Measurements from ENCODE around the gene ALK.

Gene ALK

GRCh38 chr2:29921560-29921915 lies at the start of gene ALK:
Gene ALK, minus strand, starts transcription at chr2:29921586. Its CDS starts 927 bp downstream, at chr2:29920659.
- TF ChIP-seq KLF9 (tag by site-specific recombination; IDR thresholded peaks at IDR 0.05; ENCODE audit: low read depth), result peak; percentile 46; the same call in 1 of the 2 replicates
- TF ChIP-seq ZNF768 (tag by site-specific recombination; IDR thresholded peaks at IDR 0.05), result no peak
- TF ChIP-seq SP2 (tag by site-specific recombination; IDR thresholded peaks at IDR 0.05), result peak; percentile 47
- 0 out of 2 replicates have a peak, but pooled peaks have one; percentile 2 for TF ChIP-seq EGR2 (tag by site-specific recombination; IDR thresholded peaks at IDR 0.05; ENCODE audit: low read depth)
- TF ChIP-seq ZNF404 (tag by site-specific recombination; IDR thresholded peaks at IDR 0.05), result no peak
- TF ChIP-seq ZNF148 (tag by site-specific recombination; IDR thresholded peaks at IDR 0.05; ENCODE audit: borderline replicate concordance), result no peak
- no peak for TF ChIP-seq ZNF488 (tag by site-specific recombination; IDR thresholded peaks at IDR 0.05)
- TF ChIP-seq ZNF202 (tag by site-specific recombination; IDR thresholded peaks at IDR 0.05; ENCODE audit: borderline replicate concordance), result no peak
- CTCF ChIA-PET, result interaction anchor here (1.0 to 6.1 kb wide), 4 partner anchors 12 to 151 kb away, joined by 3 to 56 read pairs (median 30); no protein-coding TSS in a partner anchor
- peak within 1 kb of the TSS; percentile 41 for H3K4me3 ChIP-seq (ENCODE audit: low read depth, low read length)
- H3K4me1 ChIP-seq (ENCODE audit: control insufficient read depth, insufficient read depth, low read length), result peaks cover 8% of the 10 kb centered on the region
- H3K36me3 ChIP-seq (ENCODE audit: control insufficient read depth in 2 of 2, insufficient read depth in 1 of 2, low read length in 2 of 2), result no peaks in the 10 kb centered on the region
- H3K27ac ChIP-seq (ENCODE audit: extremely low read depth, low read depth, low read length), result no peak within 1 kb of the TSS
- no peaks in the 10 kb centered on the region for H3K9me3 ChIP-seq (ENCODE audit: control insufficient read depth, insufficient read depth, low read depth, low read length)
- POLR2A ChIA-PET, result interaction anchor here (0.5 kb wide), 1 partner anchor 974 kb away, joined by 5 read pairs; no protein-coding TSS in a partner anchor

GRCh38 chr2:29966266-29966665 lies 44.9 kb upstream of the ALK start:
- no peak for TF ChIP-seq ZSCAN30 (tag by site-specific recombination; IDR thresholded peaks at IDR 0.05)
- TF ChIP-seq OSR2 (tag by site-specific recombination; IDR thresholded peaks at IDR 0.05), result no peak
- TF ChIP-seq ZNF311 (tag by site-specific recombination; IDR thresholded peaks at IDR 0.05; ENCODE audit: borderline replicate concordance), result no peak
- TF ChIP-seq ZNF184 (tag by site-specific recombination; IDR thresholded peaks at IDR 0.05), result no peak
- no peak for TF ChIP-seq ZNF585B (tag by site-specific recombination; IDR thresholded peaks at IDR 0.05)
- ChIA-PET POLR2A (no interaction called here), CTCF (interaction anchor here (0.7 kb wide), 1 partner anchor 347 kb away, joined by 6 read pairs; no protein-coding TSS in a partner anchor)
- no peak overlapping the region for H3K27ac ChIP-seq (ENCODE audit: extremely low read depth, low read depth, low read length)
- H3K9me3 ChIP-seq (ENCODE audit: control insufficient read depth, insufficient read depth, low read depth, low read length), result no peaks in the 10 kb centered on the region
- H3K36me3 ChIP-seq (ENCODE audit: control insufficient read depth in 2 of 2, insufficient read depth in 1 of 2, low read length in 2 of 2), result no peaks in the 10 kb centered on the region
- H3K4me3 ChIP-seq (ENCODE audit: low read depth, low read length), result no peak overlapping the region
- H3K4me1 ChIP-seq (ENCODE audit: control insufficient read depth, insufficient read depth, low read length), result no peaks in the 10 kb centered on the region

- ChIA-PET CTCF (no interaction called here), POLR2A (no interaction called here)
- Histone ChIP-seq H3K4me1 (ENCODE audit: control insufficient read depth, insufficient read depth, low read length) (no peaks in the 10 kb centered on the region), H3K27ac (ENCODE audit: extremely low read depth, low read depth, low read length) (no peak overlapping the region), H3K4me3 (ENCODE audit: low read depth, low read length) (no peak overlapping the region), H3K9me3 (ENCODE audit: control insufficient read depth, insufficient read depth, low read depth, low read length) (no peaks in the 10 kb centered on the region), H3K36me3 (ENCODE audit: control insufficient read depth in 2 of 2, insufficient read depth in 1 of 2, low read length in 2 of 2) (no peaks in the 10 kb centered on the region)
- TF ChIP-seq ZSCAN30 (tag by site-specific recombination; IDR thresholded peaks at IDR 0.05) (no peak), ZNF335 (tag by site-specific recombination; conservative IDR thresholded peaks at IDR 0.05) (no peak), ZEB2 (tag by site-specific recombination; IDR thresholded peaks at IDR 0.05) (no peak), ZNF488 (tag by site-specific recombination; IDR thresholded peaks at IDR 0.05) (no peak)
Observed at GRCh38 chr2:29963972-29964570, 42.7 kb upstream of the ALK start.

All from HEK293 (cell line).